GM19467 (cell line): ENCODE data around the gene ARL13B.

Source experiments
- ATAC-seq: cut with Tn5 transposase; IDR thresholded peaks from one replicate; pipeline ENCODE4 v1.9.1; 2021; ENCODE audit warnings: mild to moderate bottlenecking, moderate library complexity; ENCODE audit not compliant: unreplicated experiment

The ARL13B gene

GRCh38 chr3:94095111-94095510 lies 115.2 kb downstream of the ARL13B start:
- no peak for ATAC-seq

- no peak for ATAC-seq
Measured at GRCh38 chr3:94098452-94098851, 118.5 kb downstream of the ARL13B start.

- no peak for ATAC-seq
Measured at GRCh38 chr3:94099311-94099710, 119.4 kb downstream of the ARL13B start.

GRCh38 chr3:94101860-94102259 lies 121.9 kb downstream of the ARL13B start:
- ATAC-seq: no peak
